GM19025 (cell line): Measurements from ENCODE around the gene TAF3.
"Not testable (repeated sequence)": the region's sequence is repeated elsewhere in the genome, so short reads cannot be mapped to it uniquely, and the experiment has no call there.

Source experiments
- ATAC-seq: cut with Tn5 transposase; IDR thresholded peaks from one replicate; pipeline ENCODE4 v1.9.1; 2021; ENCODE audit warnings: mild to moderate bottlenecking, low read depth, moderate library complexity; ENCODE audit not compliant: unreplicated experiment

The TAF3 gene

GRCh38 chr10:7811000-7811399 lies 7.3 kb upstream of the TAF3 start:
- no peak for ATAC-seq

DNA sequence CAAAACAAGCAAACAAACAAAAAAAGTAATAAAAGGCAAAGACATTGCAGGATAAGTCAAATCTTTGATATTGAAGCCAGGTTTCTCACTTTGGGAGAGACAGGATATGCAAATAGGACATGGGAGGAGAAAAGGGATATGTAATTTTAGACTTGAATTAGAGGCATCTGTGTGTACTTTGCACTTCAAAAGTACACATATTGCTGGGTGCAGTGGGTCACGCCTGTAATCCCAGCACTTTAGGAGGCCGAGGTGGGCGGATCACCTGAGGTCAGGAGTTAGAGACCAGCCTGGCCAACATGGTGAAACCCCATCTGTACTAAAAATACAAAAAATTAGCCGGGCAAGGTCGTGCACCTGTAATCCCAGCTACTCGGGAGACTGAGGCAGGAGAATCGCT lies 6.6 kb upstream of the TAF3 start:
- not testable (repeated sequence) for ATAC-seq

GRCh38 chr10:7813481-7813880 lies 4.8 kb upstream of the TAF3 start:
- ATAC-seq: no peak

DNA sequence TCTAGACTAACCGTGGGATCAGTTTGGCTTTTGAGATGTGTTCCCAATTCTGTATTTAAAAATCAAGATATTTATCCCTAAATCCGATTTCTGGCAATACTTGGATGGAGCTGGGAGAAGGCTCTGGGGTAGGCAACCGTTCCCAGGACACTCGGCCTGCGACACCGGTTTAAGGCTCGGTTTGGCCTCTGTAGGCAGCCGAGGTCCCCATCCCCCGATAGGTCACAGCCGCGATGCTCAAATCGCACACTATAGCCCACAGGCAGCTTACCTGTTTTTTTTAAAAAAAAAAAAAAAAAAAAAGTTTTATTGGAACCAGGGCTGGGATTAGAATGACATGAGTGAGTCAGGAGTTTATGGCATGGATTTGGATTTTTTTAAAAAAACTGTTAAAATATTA lies 729 bp upstream of the TAF3 start:
- ATAC-seq: no peak

- ATAC-seq: no peak
These were observed 366 bp upstream of the TAF3 start for GRCh38 chr10:7817984-7818294.

DNA sequence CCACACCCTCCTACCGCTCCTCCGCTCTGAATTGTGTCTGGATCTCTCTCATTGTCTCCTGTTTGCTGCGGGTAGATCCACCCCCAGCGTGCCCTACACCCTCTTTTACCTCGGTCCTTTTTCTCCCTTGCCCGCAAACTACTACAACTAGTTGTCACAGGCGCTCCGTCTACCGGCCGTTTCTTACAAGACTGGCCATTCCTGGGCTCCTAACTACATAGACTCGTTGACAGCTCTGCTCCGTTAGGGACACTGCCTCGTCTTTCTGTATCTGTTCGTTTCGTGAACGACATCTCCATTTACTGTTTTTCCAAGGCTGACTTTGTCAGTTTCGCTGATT lies 786 bp downstream of the TAF3 start:
- ATAC-seq: peak; percentile 30

DNA sequence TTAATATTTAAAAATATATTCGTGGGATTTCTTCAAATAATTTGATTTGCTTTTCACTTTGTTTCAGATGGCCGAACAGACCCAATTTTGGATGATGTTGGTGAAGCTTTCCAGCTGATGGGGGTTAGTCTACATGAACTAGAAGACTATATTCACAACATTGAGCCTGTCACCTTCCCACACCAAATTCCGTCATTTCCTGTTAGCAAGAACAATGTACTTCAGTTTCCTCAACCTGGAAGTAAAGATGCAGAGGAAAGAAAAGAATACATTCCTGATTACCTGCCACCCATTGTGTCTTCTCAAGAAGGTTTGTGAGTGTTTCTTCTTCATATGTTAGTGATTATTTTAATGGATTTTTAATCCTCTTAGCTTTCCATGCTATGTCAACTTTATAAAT lies 5.9 kb downstream of the TAF3 start:
- no peak for ATAC-seq

- ATAC-seq: no peak
These were observed 8.7 kb downstream of the TAF3 start for GRCh38 chr10:7826971-7827370.

DNA sequence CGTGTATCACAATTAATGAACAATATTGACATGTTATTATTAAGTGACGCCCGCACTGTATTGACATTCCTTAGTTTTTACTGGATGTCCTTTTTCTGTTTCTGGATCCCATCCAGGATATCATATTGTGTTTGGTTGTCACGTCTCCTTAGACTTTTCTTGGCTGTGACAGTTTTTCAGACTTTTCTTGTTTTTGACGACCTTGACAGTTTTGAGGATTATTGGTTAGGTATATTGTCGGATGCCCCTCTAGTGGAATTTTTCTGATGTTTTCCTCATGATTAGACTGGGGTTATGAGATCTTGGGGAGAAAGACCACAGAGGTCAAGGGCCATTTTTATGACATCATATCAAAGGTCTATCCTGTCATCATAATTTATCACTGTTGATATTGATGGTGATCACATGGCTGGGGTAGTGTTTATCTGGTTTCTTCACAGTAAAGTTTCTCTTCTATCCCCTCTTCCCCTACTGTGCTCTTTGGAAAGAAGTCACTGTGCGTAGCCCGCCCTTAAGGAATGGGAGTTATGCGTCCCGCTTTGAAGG lies 11.1 kb downstream of the TAF3 start:
- no peak for ATAC-seq

DNA sequence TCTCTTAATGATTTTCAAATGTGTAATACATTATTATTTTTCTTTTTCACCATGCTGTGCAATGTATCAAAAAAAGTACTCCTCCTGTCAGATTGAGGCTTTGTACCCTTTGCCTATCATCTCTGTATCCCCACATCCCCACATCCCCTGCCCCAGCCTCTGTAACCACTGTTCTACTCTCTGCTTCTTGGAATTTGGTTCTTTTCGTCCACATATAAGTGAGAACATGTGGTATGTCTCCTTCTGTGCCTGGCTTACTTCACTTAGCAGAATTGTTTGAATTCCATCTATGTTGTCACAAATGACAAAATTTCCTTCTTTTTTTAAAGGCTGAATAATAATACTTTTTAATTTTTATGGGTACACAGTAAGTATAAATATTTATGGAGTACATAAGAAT lies 13.8 kb downstream of the TAF3 start:
- ATAC-seq: no peak

DNA sequence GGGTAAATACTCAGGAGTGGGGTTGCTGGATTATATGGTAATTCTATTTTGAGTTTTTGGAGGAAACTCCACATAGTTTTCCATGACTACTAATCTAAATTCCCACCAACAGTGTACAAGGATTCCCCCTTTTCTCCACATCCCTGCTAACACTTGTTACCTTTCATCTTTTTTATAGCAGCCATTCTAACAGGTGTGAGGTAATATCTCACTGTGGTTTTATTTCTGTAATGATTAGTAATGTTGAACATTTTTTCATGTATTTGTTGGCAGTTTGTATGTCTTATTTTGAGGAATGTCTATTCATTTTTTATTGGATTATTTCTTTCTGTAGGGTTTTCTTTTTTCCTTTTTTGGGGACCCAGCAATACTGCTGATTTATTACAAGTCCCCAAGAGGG lies 14.9 kb downstream of the TAF3 start:
- no peak for ATAC-seq

- no peak for ATAC-seq
These were observed 16.0 kb downstream of the TAF3 start for GRCh38 chr10:7834262-7834661.

DNA sequence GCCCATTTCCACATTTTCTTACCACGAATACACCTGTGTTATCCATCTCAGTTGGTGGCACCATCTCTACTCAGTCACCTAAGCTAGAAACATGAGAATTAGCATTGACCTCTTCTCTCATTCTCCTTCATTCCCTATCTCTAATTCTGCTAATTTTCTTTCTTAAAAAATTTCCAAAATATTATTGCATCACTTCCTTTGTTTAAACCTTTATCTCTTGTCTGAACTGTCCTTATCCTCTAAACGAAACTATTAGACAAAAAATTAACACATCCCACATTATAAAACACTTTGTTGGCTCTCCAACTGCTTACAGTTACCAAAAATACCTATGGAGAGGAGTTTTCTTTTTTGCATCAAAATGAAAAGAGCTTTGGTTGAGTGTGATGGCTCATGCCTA lies 18.3 kb downstream of the TAF3 start:
- no peak for ATAC-seq

DNA sequence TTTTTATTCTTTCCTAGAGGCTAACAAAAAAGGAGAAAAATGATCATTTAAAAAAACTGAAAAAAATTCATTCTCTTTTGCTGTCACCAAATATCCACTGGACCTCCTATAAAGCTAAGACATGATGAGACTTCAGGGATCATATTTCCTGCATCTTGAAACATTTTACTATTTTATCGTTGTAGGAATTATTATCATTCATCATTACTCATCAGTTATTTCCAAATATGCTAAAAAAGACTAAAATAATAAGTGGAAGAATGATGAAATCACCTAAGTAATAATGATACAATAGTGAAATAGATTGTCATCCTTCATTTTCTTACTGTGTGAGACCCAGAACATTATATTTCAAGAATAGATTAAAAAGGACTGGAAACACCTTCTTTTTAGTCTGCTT lies 28.3 kb downstream of the TAF3 start:
- ATAC-seq: no peak

DNA sequence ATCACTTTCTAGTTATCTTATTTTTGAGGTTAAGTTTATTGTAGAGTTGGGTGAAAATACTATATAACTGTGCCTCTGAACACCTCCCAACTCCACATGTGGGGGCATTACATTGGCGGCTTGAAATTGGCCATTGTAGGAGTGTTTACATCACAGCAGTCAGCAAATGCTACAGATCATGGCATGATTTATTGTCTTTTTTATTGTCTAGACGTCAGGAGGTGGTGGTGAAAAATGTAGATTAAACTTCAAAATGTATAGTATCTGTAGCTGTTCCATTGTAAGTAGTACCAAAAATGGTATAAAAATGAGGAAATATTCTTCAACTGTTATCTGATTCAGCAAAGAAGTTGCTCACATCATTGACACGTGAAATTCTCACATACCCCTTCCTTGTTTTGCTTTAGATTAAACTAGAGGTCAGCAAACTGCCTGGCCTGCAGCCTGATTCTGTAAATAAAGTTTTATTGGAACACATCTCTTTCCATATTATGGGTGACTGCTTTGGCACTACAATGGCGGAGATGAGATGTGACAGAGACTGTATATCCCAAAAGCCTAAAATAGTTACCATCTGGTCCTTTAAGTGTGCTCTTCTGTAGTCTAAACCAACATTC lies 35.0 kb downstream of the TAF3 start:
- no peak for ATAC-seq

GRCh38 chr10:7853890-7854289 lies 35.6 kb downstream of the TAF3 start:
- ATAC-seq: no peak

DNA sequence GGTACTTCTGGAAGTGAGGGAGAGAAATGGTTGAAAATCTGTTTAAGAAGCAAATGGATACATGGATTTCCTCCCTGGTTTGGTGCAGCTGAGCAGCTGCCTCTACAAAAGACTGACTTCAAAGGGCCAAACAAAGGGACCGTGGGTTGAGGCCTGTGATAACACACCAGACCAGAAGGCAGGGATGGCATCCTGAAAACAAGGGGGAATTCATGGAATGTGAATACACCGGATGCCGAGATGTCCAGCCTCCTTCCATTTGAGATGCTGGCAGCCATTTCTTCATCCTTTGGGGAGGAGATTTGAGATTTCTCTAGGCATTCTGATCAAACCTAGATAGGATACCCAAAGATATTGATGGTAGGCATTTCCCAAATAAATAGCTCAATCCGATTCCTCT lies 36.9 kb downstream of the TAF3 start:
- ATAC-seq: no peak

- no peak for ATAC-seq
These were observed 38.4 kb downstream of the TAF3 start for GRCh38 chr10:7856678-7857077.

DNA sequence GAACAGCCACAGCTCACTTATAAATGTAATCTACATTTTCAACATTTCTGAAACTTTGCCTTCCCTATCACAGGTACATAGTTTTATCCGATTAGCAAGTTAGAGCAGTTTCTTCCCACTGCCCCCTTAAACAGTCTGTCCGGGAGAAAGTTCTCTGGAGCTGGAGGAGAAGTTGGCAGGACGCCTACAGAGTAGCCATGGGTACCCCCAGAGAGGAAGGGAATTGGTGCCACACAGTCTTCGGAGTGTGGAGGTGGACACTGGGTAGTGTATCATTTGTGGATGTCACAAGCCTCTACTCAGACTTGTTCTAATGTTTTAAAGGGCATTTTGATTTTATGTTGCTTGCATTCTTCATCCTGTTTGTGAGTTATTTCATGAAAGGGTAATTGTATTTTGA lies 39.0 kb downstream of the TAF3 start:
- no peak for ATAC-seq

DNA sequence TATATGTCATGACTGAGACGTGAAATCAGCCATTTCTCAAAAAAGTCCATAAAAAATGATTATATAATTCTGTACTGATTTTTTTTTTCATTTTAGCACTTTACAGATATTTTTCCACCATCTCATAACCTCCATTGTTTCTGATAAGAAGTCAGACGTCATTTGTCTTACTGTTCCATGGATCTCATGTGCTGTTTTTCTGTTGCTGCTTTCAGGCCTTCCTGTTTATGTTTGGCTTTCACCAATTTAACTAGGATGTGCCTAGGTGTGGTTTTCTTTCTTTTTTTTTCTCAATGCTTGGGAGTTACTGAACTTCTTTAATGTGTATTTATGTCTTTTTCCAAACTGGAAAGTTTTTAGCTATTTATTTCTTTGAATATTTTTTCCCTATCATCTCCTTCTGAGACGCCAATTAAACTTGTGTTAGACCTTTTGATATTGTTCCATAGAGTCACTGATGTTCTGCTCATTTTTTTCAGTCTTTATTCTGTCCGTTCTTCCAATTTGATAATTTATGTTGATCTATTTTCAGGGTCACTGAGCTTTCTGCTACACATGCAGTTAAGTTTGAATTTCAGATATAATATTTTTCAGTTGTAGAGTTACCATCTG lies 43.3 kb downstream of the TAF3 start:
- no peak for ATAC-seq

- no peak for ATAC-seq
These were observed 43.8 kb downstream of the TAF3 start for GRCh38 chr10:7862121-7862514.

DNA sequence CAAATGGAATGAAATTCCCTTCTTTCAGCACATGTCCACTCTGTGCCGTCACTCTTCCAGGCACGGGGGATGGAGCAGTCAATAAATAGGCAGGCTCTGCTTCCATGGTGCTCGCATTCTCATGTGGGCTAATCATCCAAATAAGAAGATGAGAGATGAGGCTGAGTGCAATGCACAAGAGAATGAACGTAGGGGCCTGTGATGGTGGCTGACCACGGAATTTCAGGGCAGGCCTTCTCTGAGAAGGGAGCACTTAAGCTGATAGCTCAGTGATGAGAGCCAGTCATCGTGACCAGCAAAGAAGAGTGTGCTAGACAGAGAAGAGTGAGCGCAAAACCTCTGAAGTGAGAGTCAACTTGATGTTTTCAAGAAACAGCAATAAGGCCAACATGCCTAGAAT lies 47.9 kb downstream of the TAF3 start:
- no peak for ATAC-seq

- no peak for ATAC-seq
These were observed 53.7 kb downstream of the TAF3 start for GRCh38 chr10:7872041-7872442.
